Hair follicle dermal papilla cell (primary cell): ENCODE results near the gene LAMP5. TPM values are rescaled to one million over a fixed set of nuclear protein-coding genes. Genes with fewer than 3 reads are reported as not detected.

Experiments
- total RNA-seq: library from RNA; depleted of rRNA; stranded (reverse); fragments of >200 nt; gene quantifications from 2 replicates; pipeline ENCODE4 v1.2.3, GENCODE V29; 2012

LAMP5 gene, protein sequence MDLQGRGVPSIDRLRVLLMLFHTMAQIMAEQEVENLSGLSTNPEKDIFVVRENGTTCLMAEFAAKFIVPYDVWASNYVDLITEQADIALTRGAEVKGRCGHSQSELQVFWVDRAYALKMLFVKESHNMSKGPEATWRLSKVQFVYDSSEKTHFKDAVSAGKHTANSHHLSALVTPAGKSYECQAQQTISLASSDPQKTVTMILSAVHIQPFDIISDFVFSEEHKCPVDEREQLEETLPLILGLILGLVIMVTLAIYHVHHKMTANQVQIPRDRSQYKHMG
- 0.32 TPM in 1 of 2 replicates, not detected in the other for total RNA-seq

GRCh38 chr20:9514461-9515213 is at the start of gene LAMP5:
LAMP5 (plus strand) TSS chr20:9514590; CDS start chr20:9514853, 263 bp downstream.

